Natural killer cell (primary cell): Measurements from ENCODE around the gene ZSWIM4. TPM values are rescaled to one million over a fixed set of nuclear protein-coding genes. Genes with fewer than 3 reads are reported as not detected.

Source experiments
- ATAC-seq, 3 donors: fragments of 150-1000 bp in 2 of 3; fragments of 200-7000 bp in 1 of 3; cut with Tn5 transposase; 1 replicate in 1 of 3; 2 replicates in 2 of 3; pipeline ENCODE4 v1.10.0; 2021; ENCODE audit warnings: mild to moderate bottlenecking in 2 of 3, moderate library complexity in 2 of 3
- DNase-seq, 2 donors: peaks; one replicate each; pipeline versions ENCODE4 v3.0.0 to v3.0.0-alpha.2; 2013 to 2021; ENCODE audit warnings: mixed read lengths in 1 of 2
- H3K27ac ChIP-seq: one replicate; pipeline ENCODE4 v1.5.1; 2013; ENCODE audit warnings: mild to moderate bottlenecking, low read length
- H3K27me3 ChIP-seq: one replicate; pipeline ENCODE4 v1.6.1; 2013; ENCODE audit warnings: low read length; ENCODE audit not compliant: control insufficient read depth, insufficient read depth
- H3K36me3 ChIP-seq: one replicate; pipeline ENCODE4 v1.6.1; 2013; ENCODE audit warnings: low read length; ENCODE audit not compliant: control insufficient read depth, insufficient read depth
- H3K4me1 ChIP-seq: one replicate; pipeline ENCODE4 v1.6.1; 2013; ENCODE audit warnings: low read length; ENCODE audit not compliant: control insufficient read depth, insufficient read depth
- H3K4me3 ChIP-seq: one replicate; pipeline ENCODE4 v1.5.1; 2013; ENCODE audit warnings: low read length
- H3K9me3 ChIP-seq: one replicate; pipeline ENCODE4 v1.6.1; 2013; ENCODE audit warnings: low read length; ENCODE audit not compliant: control insufficient read depth, insufficient read depth
- H3K27ac Mint-ChIP-seq, 2 donors: one replicate each; pipeline ENCODE4 v1.8.0; 2022; ENCODE audit warnings: mild to moderate bottlenecking in 2 of 2, mixed read lengths in 2 of 2, moderate library complexity in 1 of 2
- H3K27me3 Mint-ChIP-seq, 2 donors: one replicate each; pipeline ENCODE4 v1.8.0; 2022; ENCODE audit warnings: low read depth in 2 of 2, mixed read lengths in 2 of 2
- H3K36me3 Mint-ChIP-seq: one replicate; pipeline ENCODE4 v1.8.0; 2022; ENCODE audit warnings: mixed read lengths
- H3K4me1 Mint-ChIP-seq, 2 donors: one replicate each; pipeline ENCODE4 v1.8.0; 2022; ENCODE audit warnings: mixed read lengths in 2 of 2
- H3K4me3 Mint-ChIP-seq: one replicate; pipeline ENCODE4 v1.8.0; 2022; ENCODE audit warnings: mild to moderate bottlenecking, moderate library complexity, mixed read lengths
- H3K9me3 Mint-ChIP-seq, 2 donors: one replicate each; pipeline ENCODE4 v1.8.0; 2022; ENCODE audit warnings: mixed read lengths in 2 of 2
- CTCF ChIP-seq: fragments of 200-600 bp; IDR thresholded peaks from one replicate; pipeline ENCODE4 v1.8.0; 2022; ENCODE audit warnings: antibody characterized with exemption
- WGBS: methylation state at CpG from one replicate; pipeline ENCODE4 v1.1.7; 2013; ENCODE audit warnings: missing lambda C conversion rate; ENCODE audit not compliant: insufficient coverage; 5-methylcytosine and 5-hydroxymethylcytosine counted together
- intact Hi-C: fragments of 100-400 bp; cut with micrococcal nuclease; formaldehyde crosslinking; loops from one replicate; pipeline ENCODE4 v1.14.2; 2022
- total RNA-seq, 4 donors: library from RNA; stranded (reverse); fragments of 120-200 nt in 1 of 4; gene quantifications; one replicate each; pipeline versions ENCODE4 v1.2.3 to v1.2.4, GENCODE V29; 2013 to 2022

ZSWIM4 gene
- total RNA-seq, 3 donors from 2014 or later (not counting 1 experiment from before 2014, with no cell fraction given), result 5.8 to 5.9 (median 5.9) TPM

- no peak for TF ChIP-seq CTCF
- no peaks in the 10 kb centered on the region for H3K36me3 Mint-ChIP-seq
- peaks cover 0 to 7% of the 10 kb centered on the region in 2 donors for H3K27me3 Mint-ChIP-seq
- H3K4me1 ChIP-seq, result peaks cover 38% of the 10 kb centered on the region
- H3K9me3 Mint-ChIP-seq, result no peaks in the 10 kb centered on the region
- no peak overlapping the region for H3K27ac ChIP-seq
- DNase-seq (no peak), ATAC-seq (no peak)
- no peak overlapping the region for H3K4me3 ChIP-seq
- peaks cover 8% of the 10 kb centered on the region for H3K27me3 ChIP-seq
- H3K4me3 Mint-ChIP-seq, result no peak overlapping the region
- H3K27ac Mint-ChIP-seq, result no peak overlapping the region
- H3K9me3 ChIP-seq, result no peaks in the 10 kb centered on the region
- no peaks in the 10 kb centered on the region for H3K36me3 ChIP-seq
- intact Hi-C loops, result no loop called here
- H3K4me1 Mint-ChIP-seq, result peaks cover 9 to 30% of the 10 kb centered on the region in 2 donors
- 96% methylated on average over 27 of the region's 27 CpGs for WGBS
These were observed 82.1 kb downstream of the ZSWIM4 start for GRCh38 chr19:13877303-13877702.

- Histone ChIP-seq H3K4me1 (peaks cover 58% of the 10 kb centered on the region), H3K27me3 (no peaks in the 10 kb centered on the region), H3K4me3 (peak overlapping the region; percentile 11), H3K9me3 (no peaks in the 10 kb centered on the region), H3K27ac (peak overlapping the region; percentile 64), H3K36me3 (no peaks in the 10 kb centered on the region)
- peak; percentile 98 for TF ChIP-seq CTCF
- H3K9me3 Mint-ChIP-seq, result no peaks in the 10 kb centered on the region
- ATAC-seq, result peak; percentile 93 to 100 (median 98)
- peak overlapping the region; percentile 77 for H3K4me3 Mint-ChIP-seq
- peak; percentile 98 to 100 for DNase-seq
- WGBS, result 2% methylated on average over 32 of the region's 34 CpGs
- no peaks in the 10 kb centered on the region for H3K36me3 Mint-ChIP-seq
- intact Hi-C loops, result loop anchor here (1.0 to 10.0 kb wide), 11 partner anchors 74 to 594 kb away; partner anchors contain the start of genes ASF1B, DCAF15 and PTGER1
- peak overlapping the region; percentile 75 to 88 for H3K27ac Mint-ChIP-seq
- H3K27me3 Mint-ChIP-seq, result no peaks in the 10 kb centered on the region
- peaks cover 18 to 45% of the 10 kb centered on the region in 2 donors for H3K4me1 Mint-ChIP-seq
These were observed 85.1 kb downstream of the ZSWIM4 start for GRCh38 chr19:13880059-13881043.

GRCh38 chr19:13881251-13881691 is 86.0 kb downstream of the ZSWIM4 start:
- H3K27me3 ChIP-seq, result no peaks in the 10 kb centered on the region
- H3K27ac ChIP-seq, result peak overlapping the region; percentile 64
- H3K36me3 ChIP-seq, result no peaks in the 10 kb centered on the region
- Mint-ChIP-seq H3K4me1 (peaks cover 25 to 52% of the 10 kb centered on the region in 2 donors), H3K4me3 (peak overlapping the region; percentile 65), H3K27me3 (no peaks in the 10 kb centered on the region), H3K36me3 (no peaks in the 10 kb centered on the region), H3K9me3 (no peaks in the 10 kb centered on the region), H3K27ac (peak overlapping the region; percentile 60 to 88)
- no peak overlapping the region for H3K4me3 ChIP-seq
- 17% methylated on average over 12 of the region's 12 CpGs for WGBS
- peaks cover 68% of the 10 kb centered on the region for H3K4me1 ChIP-seq
- TF ChIP-seq CTCF, result no peak
- ATAC-seq, result peak in 1 of 3 donors; percentile 9
- intact Hi-C loops, result loop anchor here (2.0 to 10.0 kb wide), 8 partner anchors 74 to 594 kb away; partner anchors contain the start of genes ASF1B, DCAF15 and PTGER1
- DNase-seq, result peak in 1 of 2 donors; percentile 68
- no peaks in the 10 kb centered on the region for H3K9me3 ChIP-seq

Other genes with a start within 250 kb of the ZSWIM4 start
- gene MRI1, start 30.9 kb upstream of the ZSWIM4 start, total RNA-seq, result 10 to 100 TPM; 25.7 to 35.4 (median 26.7) TPM
- 10 to 100 TPM; 52.2 to 56.6 (median 54.7) TPM for gene C19orf53, start 21.0 kb upstream of the ZSWIM4 start, total RNA-seq
- gene NANOS3, start 81.7 kb downstream of the ZSWIM4 start, total RNA-seq, result 1 to 10 TPM; 2.6 to 6.3 (median 3.0) TPM
- 1 to 10 TPM; 3.8 to 7.7 (median 4.0) TPM for gene BRME1, start 110.7 kb downstream of the ZSWIM4 start, total RNA-seq
- 10 to 100 TPM; 42.8 to 49.3 (median 48.4) TPM for gene CC2D1A, start 110.8 kb downstream of the ZSWIM4 start, total RNA-seq
- under 1 TPM in 1 of 3 donors, not detected in 2; 0.61 TPM for gene PODNL1, start 143.0 kb downstream of the ZSWIM4 start, total RNA-seq
- gene DCAF15, start 157.1 kb downstream of the ZSWIM4 start, total RNA-seq, result 100 to 1,000 TPM; 121 to 149 (median 124) TPM
- 10 to 100 TPM; 26.0 to 31.8 (median 30.5) TPM for gene RFX1, start 210.9 kb downstream of the ZSWIM4 start, total RNA-seq
- not detected for gene RLN3, start 232.7 kb downstream of the ZSWIM4 start, total RNA-seq
- 10 to 100 TPM; 38.4 to 61.1 (median 58.0) TPM for gene IL27RA, start 236.3 kb downstream of the ZSWIM4 start, total RNA-seq